MCF 10A (cell line): ENCODE measurements around the gene ATXN2. TPM values are rescaled to one million over a fixed set of nuclear protein-coding genes. Genes with fewer than 3 reads are reported as not detected.
"Not testable (repeated sequence)": the region's sequence is repeated elsewhere in the genome, so short reads cannot be mapped to it uniquely, and the experiment has no call there.

Experiments used
- BruUV-seq: library from RNA; stranded (reverse); fragments of 400-500 nt; replicated peaks from 2 replicates; lab custom pipeline; 2021; lab: Mats Ljungman, UMichigan
- CTCF ChIA-PET: fragments of 300-600 bp; sonication (Branson Sonifier 250); formaldehyde crosslinking; extraction: SDS; loops from one replicate; lab custom pipeline; 2021; ENCODE audit warnings: antibody characterized with exemption, inconsistent platforms; lab: Yijun Ruan, JAX
- POLR2A ChIA-PET: fragments of 300-600, 350-650 bp; sonication (Branson Sonifier 250); formaldehyde crosslinking; extraction: SDS; loops from one replicate; lab custom pipeline; 2020; ENCODE audit warnings: antibody characterized with exemption, inconsistent platforms; lab: Yijun Ruan, JAX
- DNase-seq: peaks from one replicate; pipeline ENCODE4 v3.0.0-alpha.2; 2018; ENCODE audit not compliant: unreplicated experiment
- H3K27ac Mint-ChIP-seq: one replicate; pipeline ENCODE4 v1.8.0; 2022; ENCODE audit warnings: mild to moderate bottlenecking, low read depth, mixed read lengths; ENCODE audit not compliant: unreplicated experiment
- H3K27me3 Mint-ChIP-seq: one replicate; pipeline ENCODE4 v1.8.0; 2022; ENCODE audit warnings: mixed read lengths; ENCODE audit not compliant: insufficient read depth, unreplicated experiment
- H3K36me3 Mint-ChIP-seq: one replicate; pipeline ENCODE4 v1.8.0; 2022; ENCODE audit warnings: mild to moderate bottlenecking, moderate library complexity, mixed read lengths; ENCODE audit not compliant: insufficient read depth, unreplicated experiment
- H3K4me1 Mint-ChIP-seq: one replicate; pipeline ENCODE4 v1.8.0; 2022; ENCODE audit warnings: mixed read lengths; ENCODE audit not compliant: insufficient read depth, unreplicated experiment
- H3K4me3 Mint-ChIP-seq: one replicate; pipeline ENCODE4 v1.8.0; 2022; ENCODE audit warnings: mild to moderate bottlenecking, moderate library complexity, mixed read lengths; ENCODE audit not compliant: unreplicated experiment
- H3K9me3 Mint-ChIP-seq: one replicate; pipeline ENCODE4 v1.8.0; 2022; ENCODE audit warnings: mixed read lengths; ENCODE audit not compliant: unreplicated experiment
- intact Hi-C: fragments of 100-400 bp; cut with micrococcal nuclease; formaldehyde crosslinking; loops from 2 replicates; pipeline ENCODE4 v1.14.1; 2022
- total RNA-seq: library from RNA; stranded (reverse); gene quantifications from 2 replicates; pipeline ENCODE4 v1.2.3, GENCODE V29; 2022
- TF ChIP-seq, protein P1 (sequence below): fragments of 200-600 bp; IDR thresholded peaks from one replicate; pipeline ENCODE4 v1.8.0; 2022; ENCODE audit warnings: antibody characterized with exemption, mild to moderate bottlenecking; ENCODE audit not compliant: unreplicated experiment

ATXN2 gene
- total RNA-seq, 1 experiment from 2014 or later = 70.6 TPM

GRCh38 chr12:111635524-111635923 lies 36.4 kb upstream of the ATXN2 start:
- ChIA-PET CTCF (interaction anchor here (0.5 kb wide), 1 partner anchor 112 kb away, joined by 5 read pairs; no protein-coding TSS in a partner anchor), POLR2A (no interaction called here)
- TF ChIP-seq, protein P1, sequence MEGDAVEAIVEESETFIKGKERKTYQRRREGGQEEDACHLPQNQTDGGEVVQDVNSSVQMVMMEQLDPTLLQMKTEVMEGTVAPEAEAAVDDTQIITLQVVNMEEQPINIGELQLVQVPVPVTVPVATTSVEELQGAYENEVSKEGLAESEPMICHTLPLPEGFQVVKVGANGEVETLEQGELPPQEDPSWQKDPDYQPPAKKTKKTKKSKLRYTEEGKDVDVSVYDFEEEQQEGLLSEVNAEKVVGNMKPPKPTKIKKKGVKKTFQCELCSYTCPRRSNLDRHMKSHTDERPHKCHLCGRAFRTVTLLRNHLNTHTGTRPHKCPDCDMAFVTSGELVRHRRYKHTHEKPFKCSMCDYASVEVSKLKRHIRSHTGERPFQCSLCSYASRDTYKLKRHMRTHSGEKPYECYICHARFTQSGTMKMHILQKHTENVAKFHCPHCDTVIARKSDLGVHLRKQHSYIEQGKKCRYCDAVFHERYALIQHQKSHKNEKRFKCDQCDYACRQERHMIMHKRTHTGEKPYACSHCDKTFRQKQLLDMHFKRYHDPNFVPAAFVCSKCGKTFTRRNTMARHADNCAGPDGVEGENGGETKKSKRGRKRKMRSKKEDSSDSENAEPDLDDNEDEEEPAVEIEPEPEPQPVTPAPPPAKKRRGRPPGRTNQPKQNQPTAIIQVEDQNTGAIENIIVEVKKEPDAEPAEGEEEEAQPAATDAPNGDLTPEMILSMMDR = no peak
- DNase-seq = no peak
- no TSS peak for BruUV-seq
- intact Hi-C loops = no loop called here
- Mint-ChIP-seq H3K27ac (no peak overlapping the region), H3K9me3 (no peaks in the 10 kb centered on the region), H3K27me3 (no peaks in the 10 kb centered on the region), H3K4me1 (no peaks in the 10 kb centered on the region), H3K4me3 (no peak overlapping the region), H3K36me3 (peaks cover 18% of the 10 kb centered on the region)

- intact Hi-C loops = no loop called here
- ChIA-PET POLR2A (no interaction called here), CTCF (no interaction called here)
- Mint-ChIP-seq H3K27me3 (no peaks in the 10 kb centered on the region), H3K27ac (no peak overlapping the region), H3K36me3 (no peaks in the 10 kb centered on the region), H3K9me3 (no peaks in the 10 kb centered on the region), H3K4me1 (peaks cover 5% of the 10 kb centered on the region), H3K4me3 (no peak overlapping the region)
- BruUV-seq = no TSS peak
- TF ChIP-seq, protein P1 = no peak
- no peak for DNase-seq
Measured at GRCh38 chr12:111628505-111629260, 29.6 kb upstream of the ATXN2 start.

- Mint-ChIP-seq H3K36me3 (peaks cover 6% of the 10 kb centered on the region), H3K4me3 (no peak overlapping the region), H3K9me3 (no peaks in the 10 kb centered on the region), H3K4me1 (peaks cover 5% of the 10 kb centered on the region), H3K27me3 (no peaks in the 10 kb centered on the region), H3K27ac (no peak overlapping the region)
- intact Hi-C loops = no loop called here
- no TSS peak for BruUV-seq
- CTCF ChIA-PET = no interaction called here
- TF ChIP-seq, protein P1 = no peak
- DNase-seq = no peak
- POLR2A ChIA-PET = no interaction called here
Measured at GRCh38 chr12:111626230-111626629, 27.1 kb upstream of the ATXN2 start.

DNA sequence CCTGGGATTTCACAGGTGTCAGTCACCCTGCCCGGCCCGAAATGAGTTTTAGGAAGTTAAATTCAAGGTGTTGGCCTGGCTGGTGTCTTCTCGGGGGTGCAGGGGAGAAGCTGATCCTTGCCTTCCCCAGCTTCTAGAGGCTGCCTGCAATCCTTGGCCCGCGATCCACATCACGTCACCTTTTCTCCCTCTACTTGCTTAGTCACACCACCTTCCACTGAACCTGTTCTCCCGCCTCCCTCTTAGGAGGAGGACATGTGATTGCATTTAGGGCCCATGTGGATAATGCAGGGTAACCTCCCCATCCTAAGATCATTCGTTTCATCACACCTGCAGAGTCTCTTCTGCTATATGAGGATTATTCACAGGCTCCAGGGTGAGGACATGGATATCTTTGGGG lies 25.4 kb upstream of the ATXN2 start:
- ChIA-PET CTCF (interaction anchor here (0.6 kb wide), 1 partner anchor 280 kb away, joined by 3 read pairs; no protein-coding TSS in a partner anchor), POLR2A (no interaction called here)
- peaks cover 6% of the 10 kb centered on the region for H3K36me3 Mint-ChIP-seq
- peak; percentile 65 for DNase-seq
- H3K9me3 Mint-ChIP-seq = no peaks in the 10 kb centered on the region
- intact Hi-C loops = no loop called here
- no TSS peak for BruUV-seq
- TF ChIP-seq, protein P1 = no peak
- H3K27ac Mint-ChIP-seq = no peak overlapping the region
- H3K4me1 Mint-ChIP-seq = peaks cover 5% of the 10 kb centered on the region
- no peak overlapping the region for H3K4me3 Mint-ChIP-seq
- H3K27me3 Mint-ChIP-seq = no peaks in the 10 kb centered on the region

GRCh38 chr12:111617841-111618240 lies 18.7 kb upstream of the ATXN2 start:
- H3K36me3 Mint-ChIP-seq, BruUV-seq, H3K9me3 Mint-ChIP-seq, DNase-seq, H3K4me1 Mint-ChIP-seq, H3K27me3 Mint-ChIP-seq, intact Hi-C loops, H3K4me3 Mint-ChIP-seq, H3K27ac Mint-ChIP-seq: not testable (repeated sequence)
- ChIA-PET POLR2A (interaction anchor here (0.6 kb wide), 1 partner anchor 198 kb away, joined by 3 read pairs; no protein-coding TSS in a partner anchor), CTCF (interaction anchor here (0.6 kb wide), 1 partner anchor 13 kb away, joined by 3 read pairs; no protein-coding TSS in a partner anchor)
